Measurements from ENCODE around the gene SCG3.

DNA sequence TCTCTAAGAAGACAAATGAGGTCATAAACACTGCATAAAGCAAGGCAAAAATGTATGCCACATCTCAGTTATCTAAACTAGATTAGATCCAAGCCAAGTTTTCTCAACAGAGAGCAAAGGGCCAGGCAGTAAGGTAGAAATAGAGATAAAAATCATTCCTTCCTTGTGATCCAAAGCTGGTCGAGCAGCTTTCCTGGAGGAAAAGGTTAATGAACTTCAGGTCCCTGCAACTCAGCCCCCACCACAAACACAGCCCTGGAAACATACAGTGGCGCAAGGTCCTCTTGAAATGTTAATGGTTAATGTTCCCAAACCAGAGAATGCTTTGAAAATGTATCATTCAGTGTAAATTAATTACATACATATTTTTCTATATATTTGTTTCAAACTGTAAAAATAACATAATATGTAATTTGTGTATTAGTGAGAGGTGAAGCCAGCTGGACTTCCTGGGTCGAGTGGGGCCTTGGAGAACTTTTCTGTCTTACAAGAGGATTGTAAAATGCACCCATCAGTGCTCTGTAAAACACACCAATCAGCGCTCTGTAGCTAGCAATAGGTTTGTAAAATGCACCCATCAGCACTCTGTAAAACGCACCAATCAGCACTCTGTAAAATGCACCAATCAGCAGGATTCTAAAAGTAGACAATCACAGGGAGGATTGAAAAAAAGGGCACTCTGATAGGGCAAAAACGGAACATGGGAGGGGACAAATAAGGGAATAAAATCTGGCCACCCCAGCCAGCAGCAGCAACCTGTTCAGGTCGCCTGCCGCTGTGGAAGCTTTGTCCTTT lies 39.1 kb downstream of the SCG3 start:
- no peak for TF ChIP-seq POLR2A (IDR thresholded peaks at IDR 0.05)
- no peak for TF ChIP-seq CTCF (IDR thresholded peaks at IDR 0.05)
